ENCODE data around the gene CACNB2.
A peak's percentile ranks its signal among the peaks of the same experiment; 100 is the strongest.

Gene CACNB2

DNA sequence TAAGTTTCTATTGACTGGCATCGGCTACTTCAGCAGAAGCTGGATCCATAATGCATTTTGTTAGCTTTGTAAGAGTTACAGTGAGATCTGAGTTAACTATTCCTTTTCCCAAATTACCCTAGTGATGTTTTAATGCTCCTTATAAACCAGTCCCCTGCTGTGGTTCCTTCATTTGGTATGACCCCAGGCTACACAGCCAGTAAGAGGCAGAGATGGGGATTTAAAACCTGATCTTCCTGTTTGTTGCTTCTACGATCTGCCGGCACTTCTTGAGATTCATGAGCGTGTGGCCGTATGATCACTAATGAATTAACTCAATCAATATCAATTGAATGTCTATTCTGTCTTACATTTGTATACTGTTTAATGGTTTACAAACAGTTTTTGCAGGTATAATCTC, 86.1 kb downstream of the CACNB2 start:
- TF ChIP-seq, protein P1, sequence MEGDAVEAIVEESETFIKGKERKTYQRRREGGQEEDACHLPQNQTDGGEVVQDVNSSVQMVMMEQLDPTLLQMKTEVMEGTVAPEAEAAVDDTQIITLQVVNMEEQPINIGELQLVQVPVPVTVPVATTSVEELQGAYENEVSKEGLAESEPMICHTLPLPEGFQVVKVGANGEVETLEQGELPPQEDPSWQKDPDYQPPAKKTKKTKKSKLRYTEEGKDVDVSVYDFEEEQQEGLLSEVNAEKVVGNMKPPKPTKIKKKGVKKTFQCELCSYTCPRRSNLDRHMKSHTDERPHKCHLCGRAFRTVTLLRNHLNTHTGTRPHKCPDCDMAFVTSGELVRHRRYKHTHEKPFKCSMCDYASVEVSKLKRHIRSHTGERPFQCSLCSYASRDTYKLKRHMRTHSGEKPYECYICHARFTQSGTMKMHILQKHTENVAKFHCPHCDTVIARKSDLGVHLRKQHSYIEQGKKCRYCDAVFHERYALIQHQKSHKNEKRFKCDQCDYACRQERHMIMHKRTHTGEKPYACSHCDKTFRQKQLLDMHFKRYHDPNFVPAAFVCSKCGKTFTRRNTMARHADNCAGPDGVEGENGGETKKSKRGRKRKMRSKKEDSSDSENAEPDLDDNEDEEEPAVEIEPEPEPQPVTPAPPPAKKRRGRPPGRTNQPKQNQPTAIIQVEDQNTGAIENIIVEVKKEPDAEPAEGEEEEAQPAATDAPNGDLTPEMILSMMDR (conservative IDR thresholded peaks at IDR 0.05; ENCODE audit: low read depth) = no peak
- CTCF ChIA-PET = no interaction called here

DNA sequence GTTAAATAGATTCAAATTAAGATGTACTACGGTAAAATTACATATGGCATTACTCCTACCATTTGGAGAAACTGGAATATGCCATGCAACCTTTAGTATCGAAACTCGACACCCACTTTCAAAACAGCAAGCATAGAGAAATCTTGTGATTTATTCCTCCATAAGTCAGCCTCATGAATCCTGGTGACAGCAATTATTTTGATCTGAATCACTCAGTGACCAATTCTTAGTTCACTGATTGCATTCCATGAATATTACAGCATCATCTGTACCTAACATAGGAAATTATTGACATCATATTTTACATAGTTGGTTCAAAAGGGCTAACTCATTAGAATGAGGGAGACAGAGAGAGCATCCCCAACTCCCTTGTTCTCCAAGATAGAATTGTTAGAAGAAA, 89.6 kb downstream of the CACNB2 start:
- CTCF ChIA-PET = no interaction called here
- POLR2A ChIA-PET (ENCODE audit: low non-redundant PET) = no interaction called here
- no peak overlapping the region for H3K27ac ChIP-seq
- DNase-seq (ENCODE audit: low spot score) = peak; percentile 7
- TF ChIP-seq, protein P1 (conservative IDR thresholded peaks at IDR 0.05; ENCODE audit: low read depth) = no peak

More for the DNA sequence above, 86.1 kb downstream of the CACNB2 start:
- no peak overlapping the region for H3K27ac ChIP-seq
- POLR2A ChIA-PET (ENCODE audit: low non-redundant PET) = no interaction called here
- DNase-seq (ENCODE audit: low spot score) = no peak

DNA sequence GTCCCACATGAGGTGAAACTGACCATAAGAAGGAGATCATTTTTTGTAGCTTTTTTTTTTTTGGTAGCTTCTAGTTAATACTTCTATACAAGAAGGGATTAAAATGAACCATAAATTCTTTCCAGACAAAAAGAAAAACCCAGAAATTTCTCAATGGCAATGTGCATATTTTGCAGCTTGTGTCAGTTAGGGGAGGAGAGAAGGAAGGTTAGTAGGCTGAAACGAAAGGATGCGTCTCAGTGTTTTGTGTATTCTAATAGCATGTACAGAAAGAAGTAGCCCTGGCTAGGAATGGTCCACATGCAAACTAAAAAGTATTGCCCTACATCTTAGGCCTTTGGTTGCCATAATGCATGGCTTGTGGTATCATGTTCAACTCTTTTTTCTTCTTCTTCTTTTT, 90.6 kb downstream of the CACNB2 start:
- TF ChIP-seq, protein P1 (conservative IDR thresholded peaks at IDR 0.05; ENCODE audit: low read depth) = no peak
- DNase-seq (ENCODE audit: low spot score) = no peak
- POLR2A ChIA-PET (ENCODE audit: low non-redundant PET) = no interaction called here
- no peak overlapping the region for H3K27ac ChIP-seq
- CTCF ChIA-PET = no interaction called here

DNA sequence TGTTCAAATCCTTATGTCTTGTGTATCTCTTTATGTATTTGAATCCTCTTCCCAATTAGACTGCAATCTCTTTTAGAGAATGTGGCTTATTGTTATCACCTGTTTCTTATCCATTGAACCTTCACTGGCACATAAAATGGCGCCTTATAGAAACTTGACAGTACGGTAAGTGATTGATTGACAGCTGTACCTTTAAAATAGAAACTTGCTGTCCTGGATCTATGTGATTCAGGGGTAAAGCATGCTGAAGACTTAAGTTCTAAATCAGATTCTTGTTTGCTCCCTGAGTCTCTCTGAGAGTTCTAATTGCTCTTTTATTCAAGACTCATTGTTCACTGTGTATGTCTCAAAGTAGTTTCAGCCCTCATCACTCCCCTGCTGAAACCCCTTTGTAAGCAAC, 91.3 kb downstream of the CACNB2 start:
- no peak for DNase-seq (ENCODE audit: low spot score)
- POLR2A ChIA-PET (ENCODE audit: low non-redundant PET) = no interaction called here
- CTCF ChIA-PET = no interaction called here
- TF ChIP-seq, protein P1 (conservative IDR thresholded peaks at IDR 0.05; ENCODE audit: low read depth) = no peak
- H3K27ac ChIP-seq = no peak overlapping the region

DNA sequence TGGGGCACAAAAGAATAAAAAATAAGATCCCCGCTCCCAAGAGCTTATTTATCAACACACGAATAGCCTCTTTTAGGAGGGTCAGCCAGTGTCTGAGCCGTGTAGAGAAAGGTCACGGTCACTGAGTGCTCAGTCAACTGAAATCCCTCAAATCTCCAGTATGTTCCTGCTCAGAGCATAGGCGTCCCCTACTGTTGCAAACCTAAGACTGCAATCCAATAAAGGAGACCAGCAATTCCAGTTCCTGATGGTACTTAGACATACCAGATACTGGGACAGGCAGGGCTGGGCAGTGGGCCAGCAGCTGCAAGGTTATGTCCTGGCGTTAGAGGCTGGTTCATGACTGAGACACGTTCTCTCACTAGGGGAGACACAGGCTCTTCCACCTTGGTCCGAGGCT, 93.6 kb downstream of the CACNB2 start:
- CTCF ChIA-PET = interaction anchor here (0.6 kb wide), 1 partner anchor 22 kb away, joined by 3 read pairs; no protein-coding TSS in a partner anchor
- TF ChIP-seq, protein P1 (conservative IDR thresholded peaks at IDR 0.05; ENCODE audit: low read depth) = no peak
- POLR2A ChIA-PET (ENCODE audit: low non-redundant PET) = no interaction called here
- H3K27ac ChIP-seq = no peak overlapping the region
- no peak for DNase-seq (ENCODE audit: low spot score)

DNA sequence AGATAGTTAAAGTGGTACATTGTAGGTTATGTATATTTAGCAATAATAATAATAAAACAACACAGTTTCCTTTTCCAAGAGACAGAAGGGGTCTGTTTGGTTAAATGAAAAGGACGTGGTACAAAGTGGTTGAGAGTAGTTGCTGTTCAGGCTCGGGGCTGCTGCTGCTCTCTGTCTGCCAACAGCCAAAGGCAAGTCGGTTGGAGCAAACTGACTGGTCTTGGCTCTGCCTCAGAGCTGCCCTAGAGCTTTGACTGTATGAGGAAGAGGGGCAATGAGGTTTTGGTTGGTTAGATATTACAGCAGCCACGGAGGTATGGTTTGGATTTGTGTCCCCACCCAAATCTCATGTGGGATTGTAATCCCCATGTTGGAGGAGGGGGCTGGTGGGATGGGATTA, 95.3 kb downstream of the CACNB2 start:
- ChIA-PET CTCF (no interaction called here), POLR2A (ENCODE audit: low non-redundant PET) (no interaction called here)
- TF ChIP-seq, protein P1 (conservative IDR thresholded peaks at IDR 0.05; ENCODE audit: low read depth) = no peak
- H3K27ac ChIP-seq = no peak overlapping the region
- DNase-seq (ENCODE audit: low spot score) = no peak

DNA sequence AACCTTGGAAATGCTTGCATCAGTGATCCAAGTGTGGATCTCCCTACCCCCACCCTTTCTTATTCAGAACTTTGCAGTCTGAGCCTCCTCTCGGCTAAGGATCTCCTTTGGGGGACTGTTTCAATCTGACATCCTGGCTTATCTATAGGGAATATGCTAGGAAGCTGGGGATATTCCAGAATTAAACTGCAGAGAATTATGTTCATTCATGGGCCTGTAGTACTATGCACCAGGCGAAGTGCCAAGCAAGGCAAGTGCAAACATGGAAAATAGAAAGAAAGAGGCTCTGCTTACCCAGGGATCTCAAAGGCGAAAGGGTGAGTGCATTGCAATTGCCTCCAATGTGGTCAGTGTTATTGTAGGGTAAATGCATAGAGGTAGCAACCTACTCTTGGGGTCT, 96.5 kb downstream of the CACNB2 start:
- TF ChIP-seq, protein P1 (conservative IDR thresholded peaks at IDR 0.05; ENCODE audit: low read depth) = no peak
- DNase-seq (ENCODE audit: low spot score) = no peak
- no peak overlapping the region for H3K27ac ChIP-seq
- ChIA-PET POLR2A (ENCODE audit: low non-redundant PET) (no interaction called here), CTCF (no interaction called here)

Measured in RWPE1 (cell line).